Testis (tissue), 2 donors: ENCODE measurements around the gene HTR2B.

Source experiments
- POLR2A ChIP-seq: fragments of 450-650 bp; IDR thresholded peaks from one replicate; pipeline ENCODE4 v1.6.1; 2017; ENCODE audit warnings: antibody characterized with exemption, mild to moderate bottlenecking, moderate library complexity
- TF ChIP-seq, protein P1 (sequence below), 3 experiments: fragments of 450-650 bp in 2 of 3; fragments of 200-600 bp in 1 of 3; sonication (generic) in 1 of 3; IDR thresholded peaks; one replicate each; pipeline ENCODE4 v1.5.1; 2016 to 2019; ENCODE audit warnings: antibody characterized with exemption in 3 of 3, mild to moderate bottlenecking in 2 of 3, moderate library complexity in 1 of 3

GRCh38 chr2:231093933-231094332 is 30.9 kb downstream of the HTR2B start:
- TF ChIP-seq, protein P1, sequence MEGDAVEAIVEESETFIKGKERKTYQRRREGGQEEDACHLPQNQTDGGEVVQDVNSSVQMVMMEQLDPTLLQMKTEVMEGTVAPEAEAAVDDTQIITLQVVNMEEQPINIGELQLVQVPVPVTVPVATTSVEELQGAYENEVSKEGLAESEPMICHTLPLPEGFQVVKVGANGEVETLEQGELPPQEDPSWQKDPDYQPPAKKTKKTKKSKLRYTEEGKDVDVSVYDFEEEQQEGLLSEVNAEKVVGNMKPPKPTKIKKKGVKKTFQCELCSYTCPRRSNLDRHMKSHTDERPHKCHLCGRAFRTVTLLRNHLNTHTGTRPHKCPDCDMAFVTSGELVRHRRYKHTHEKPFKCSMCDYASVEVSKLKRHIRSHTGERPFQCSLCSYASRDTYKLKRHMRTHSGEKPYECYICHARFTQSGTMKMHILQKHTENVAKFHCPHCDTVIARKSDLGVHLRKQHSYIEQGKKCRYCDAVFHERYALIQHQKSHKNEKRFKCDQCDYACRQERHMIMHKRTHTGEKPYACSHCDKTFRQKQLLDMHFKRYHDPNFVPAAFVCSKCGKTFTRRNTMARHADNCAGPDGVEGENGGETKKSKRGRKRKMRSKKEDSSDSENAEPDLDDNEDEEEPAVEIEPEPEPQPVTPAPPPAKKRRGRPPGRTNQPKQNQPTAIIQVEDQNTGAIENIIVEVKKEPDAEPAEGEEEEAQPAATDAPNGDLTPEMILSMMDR (IDR thresholded peaks at IDR 0.05), result no peak
- TF ChIP-seq POLR2A, result no peak
